ENCODE measurements around the gene UBLCP1.

DNA sequence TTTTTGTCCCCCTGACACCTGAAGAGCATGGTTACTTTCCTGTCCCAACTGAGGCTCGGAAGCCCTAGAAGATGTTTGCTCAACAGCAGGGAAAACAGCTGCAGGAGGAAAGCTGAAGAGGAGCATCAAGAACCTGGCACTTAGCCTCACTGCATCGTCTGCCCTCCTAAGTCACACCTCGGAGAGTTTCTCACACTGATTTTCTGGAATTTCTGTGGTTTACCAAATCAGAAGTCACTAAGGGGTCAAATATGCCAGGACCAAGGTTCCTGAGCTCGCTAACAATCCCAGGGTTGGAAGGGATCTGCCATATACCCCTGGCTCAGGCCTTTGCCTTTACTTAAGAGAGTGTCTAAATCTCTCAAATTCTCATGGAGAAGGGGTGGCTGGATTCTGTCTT is 61.9 kb downstream of the UBLCP1 start:
- TF ChIP-seq, protein P1, sequence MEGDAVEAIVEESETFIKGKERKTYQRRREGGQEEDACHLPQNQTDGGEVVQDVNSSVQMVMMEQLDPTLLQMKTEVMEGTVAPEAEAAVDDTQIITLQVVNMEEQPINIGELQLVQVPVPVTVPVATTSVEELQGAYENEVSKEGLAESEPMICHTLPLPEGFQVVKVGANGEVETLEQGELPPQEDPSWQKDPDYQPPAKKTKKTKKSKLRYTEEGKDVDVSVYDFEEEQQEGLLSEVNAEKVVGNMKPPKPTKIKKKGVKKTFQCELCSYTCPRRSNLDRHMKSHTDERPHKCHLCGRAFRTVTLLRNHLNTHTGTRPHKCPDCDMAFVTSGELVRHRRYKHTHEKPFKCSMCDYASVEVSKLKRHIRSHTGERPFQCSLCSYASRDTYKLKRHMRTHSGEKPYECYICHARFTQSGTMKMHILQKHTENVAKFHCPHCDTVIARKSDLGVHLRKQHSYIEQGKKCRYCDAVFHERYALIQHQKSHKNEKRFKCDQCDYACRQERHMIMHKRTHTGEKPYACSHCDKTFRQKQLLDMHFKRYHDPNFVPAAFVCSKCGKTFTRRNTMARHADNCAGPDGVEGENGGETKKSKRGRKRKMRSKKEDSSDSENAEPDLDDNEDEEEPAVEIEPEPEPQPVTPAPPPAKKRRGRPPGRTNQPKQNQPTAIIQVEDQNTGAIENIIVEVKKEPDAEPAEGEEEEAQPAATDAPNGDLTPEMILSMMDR (tag by site-specific recombination; IDR thresholded peaks at IDR 0.05) = no peak
- no peak for TF ChIP-seq ZNF777 (tag by site-specific recombination; IDR thresholded peaks at IDR 0.05; ENCODE audit: borderline replicate concordance)
- TF ChIP-seq ZNF623 (tag by site-specific recombination; IDR thresholded peaks at IDR 0.05) = no peak
- TF ChIP-seq, protein P2, sequence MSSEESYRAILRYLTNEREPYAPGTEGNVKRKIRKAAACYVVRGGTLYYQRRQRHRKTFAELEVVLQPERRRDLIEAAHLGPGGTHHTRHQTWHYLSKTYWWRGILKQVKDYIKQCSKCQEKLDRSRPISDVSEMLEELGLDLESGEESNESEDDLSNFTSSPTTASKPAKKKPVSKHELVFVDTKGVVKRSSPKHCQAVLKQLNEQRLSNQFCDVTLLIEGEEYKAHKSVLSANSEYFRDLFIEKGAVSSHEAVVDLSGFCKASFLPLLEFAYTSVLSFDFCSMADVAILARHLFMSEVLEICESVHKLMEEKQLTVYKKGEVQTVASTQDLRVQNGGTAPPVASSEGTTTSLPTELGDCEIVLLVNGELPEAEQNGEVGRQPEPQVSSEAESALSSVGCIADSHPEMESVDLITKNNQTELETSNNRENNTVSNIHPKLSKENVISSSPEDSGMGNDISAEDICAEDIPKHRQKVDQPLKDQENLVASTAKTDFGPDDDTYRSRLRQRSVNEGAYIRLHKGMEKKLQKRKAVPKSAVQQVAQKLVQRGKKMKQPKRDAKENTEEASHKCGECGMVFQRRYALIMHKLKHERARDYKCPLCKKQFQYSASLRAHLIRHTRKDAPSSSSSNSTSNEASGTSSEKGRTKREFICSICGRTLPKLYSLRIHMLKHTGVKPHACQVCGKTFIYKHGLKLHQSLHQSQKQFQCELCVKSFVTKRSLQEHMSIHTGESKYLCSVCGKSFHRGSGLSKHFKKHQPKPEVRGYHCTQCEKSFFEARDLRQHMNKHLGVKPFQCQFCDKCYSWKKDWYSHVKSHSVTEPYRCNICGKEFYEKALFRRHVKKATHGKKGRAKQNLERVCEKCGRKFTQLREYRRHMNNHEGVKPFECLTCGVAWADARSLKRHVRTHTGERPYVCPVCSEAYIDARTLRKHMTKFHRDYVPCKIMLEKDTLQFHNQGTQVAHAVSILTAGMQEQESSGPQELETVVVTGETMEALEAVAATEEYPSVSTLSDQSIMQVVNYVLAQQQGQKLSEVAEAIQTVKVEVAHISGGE (tag by site-specific recombination; conservative IDR thresholded peaks at IDR 0.05; ENCODE audit: low read depth) = no peak
- no peak for TF ChIP-seq ZNF776 (tag by site-specific recombination; IDR thresholded peaks at IDR 0.05; ENCODE audit: borderline replicate concordance)
- TF ChIP-seq ZNF19 (tag by site-specific recombination; IDR thresholded peaks at IDR 0.05; ENCODE audit: low read depth) = no peak
- no peak for TF ChIP-seq REPIN1 (tag by site-specific recombination; IDR thresholded peaks at IDR 0.05; ENCODE audit: low read depth)
- TF ChIP-seq, protein P3, sequence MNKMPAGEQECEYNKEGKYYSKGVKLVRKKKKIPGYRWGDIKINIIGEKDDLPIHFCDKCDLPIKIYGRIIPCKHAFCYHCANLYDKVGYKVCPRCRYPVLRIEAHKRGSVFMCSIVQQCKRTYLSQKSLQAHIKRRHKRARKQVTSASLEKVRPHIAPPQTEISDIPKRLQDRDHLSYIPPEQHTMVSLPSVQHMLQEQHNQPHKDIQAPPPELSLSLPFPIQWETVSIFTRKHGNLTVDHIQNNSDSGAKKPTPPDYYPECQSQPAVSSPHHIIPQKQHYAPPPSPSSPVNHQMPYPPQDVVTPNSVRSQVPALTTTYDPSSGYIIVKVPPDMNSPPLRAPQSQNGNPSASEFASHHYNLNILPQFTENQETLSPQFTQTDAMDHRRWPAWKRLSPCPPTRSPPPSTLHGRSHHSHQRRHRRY (tag by site-specific recombination; IDR thresholded peaks at IDR 0.05) = no peak
- TF ChIP-seq ZNF549 (tag by site-specific recombination; IDR thresholded peaks at IDR 0.05) = no peak
- no peak for TF ChIP-seq ZNF707 (tag by site-specific recombination; IDR thresholded peaks at IDR 0.05)
- TF ChIP-seq, protein P4, sequence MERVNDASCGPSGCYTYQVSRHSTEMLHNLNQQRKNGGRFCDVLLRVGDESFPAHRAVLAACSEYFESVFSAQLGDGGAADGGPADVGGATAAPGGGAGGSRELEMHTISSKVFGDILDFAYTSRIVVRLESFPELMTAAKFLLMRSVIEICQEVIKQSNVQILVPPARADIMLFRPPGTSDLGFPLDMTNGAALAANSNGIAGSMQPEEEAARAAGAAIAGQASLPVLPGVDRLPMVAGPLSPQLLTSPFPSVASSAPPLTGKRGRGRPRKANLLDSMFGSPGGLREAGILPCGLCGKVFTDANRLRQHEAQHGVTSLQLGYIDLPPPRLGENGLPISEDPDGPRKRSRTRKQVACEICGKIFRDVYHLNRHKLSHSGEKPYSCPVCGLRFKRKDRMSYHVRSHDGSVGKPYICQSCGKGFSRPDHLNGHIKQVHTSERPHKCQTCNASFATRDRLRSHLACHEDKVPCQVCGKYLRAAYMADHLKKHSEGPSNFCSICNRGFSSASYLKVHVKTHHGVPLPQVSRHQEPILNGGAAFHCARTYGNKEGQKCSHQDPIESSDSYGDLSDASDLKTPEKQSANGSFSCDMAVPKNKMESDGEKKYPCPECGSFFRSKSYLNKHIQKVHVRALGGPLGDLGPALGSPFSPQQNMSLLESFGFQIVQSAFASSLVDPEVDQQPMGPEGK (tag by site-specific recombination; IDR thresholded peaks at IDR 0.05) = no peak
- TF ChIP-seq, protein P5, sequence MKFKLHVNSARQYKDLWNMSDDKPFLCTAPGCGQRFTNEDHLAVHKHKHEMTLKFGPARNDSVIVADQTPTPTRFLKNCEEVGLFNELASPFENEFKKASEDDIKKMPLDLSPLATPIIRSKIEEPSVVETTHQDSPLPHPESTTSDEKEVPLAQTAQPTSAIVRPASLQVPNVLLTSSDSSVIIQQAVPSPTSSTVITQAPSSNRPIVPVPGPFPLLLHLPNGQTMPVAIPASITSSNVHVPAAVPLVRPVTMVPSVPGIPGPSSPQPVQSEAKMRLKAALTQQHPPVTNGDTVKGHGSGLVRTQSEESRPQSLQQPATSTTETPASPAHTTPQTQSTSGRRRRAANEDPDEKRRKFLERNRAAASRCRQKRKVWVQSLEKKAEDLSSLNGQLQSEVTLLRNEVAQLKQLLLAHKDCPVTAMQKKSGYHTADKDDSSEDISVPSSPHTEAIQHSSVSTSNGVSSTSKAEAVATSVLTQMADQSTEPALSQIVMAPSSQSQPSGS (tag by site-specific recombination; IDR thresholded peaks at IDR 0.05; ENCODE audit: low read depth) = no peak
- TF ChIP-seq, protein P6, sequence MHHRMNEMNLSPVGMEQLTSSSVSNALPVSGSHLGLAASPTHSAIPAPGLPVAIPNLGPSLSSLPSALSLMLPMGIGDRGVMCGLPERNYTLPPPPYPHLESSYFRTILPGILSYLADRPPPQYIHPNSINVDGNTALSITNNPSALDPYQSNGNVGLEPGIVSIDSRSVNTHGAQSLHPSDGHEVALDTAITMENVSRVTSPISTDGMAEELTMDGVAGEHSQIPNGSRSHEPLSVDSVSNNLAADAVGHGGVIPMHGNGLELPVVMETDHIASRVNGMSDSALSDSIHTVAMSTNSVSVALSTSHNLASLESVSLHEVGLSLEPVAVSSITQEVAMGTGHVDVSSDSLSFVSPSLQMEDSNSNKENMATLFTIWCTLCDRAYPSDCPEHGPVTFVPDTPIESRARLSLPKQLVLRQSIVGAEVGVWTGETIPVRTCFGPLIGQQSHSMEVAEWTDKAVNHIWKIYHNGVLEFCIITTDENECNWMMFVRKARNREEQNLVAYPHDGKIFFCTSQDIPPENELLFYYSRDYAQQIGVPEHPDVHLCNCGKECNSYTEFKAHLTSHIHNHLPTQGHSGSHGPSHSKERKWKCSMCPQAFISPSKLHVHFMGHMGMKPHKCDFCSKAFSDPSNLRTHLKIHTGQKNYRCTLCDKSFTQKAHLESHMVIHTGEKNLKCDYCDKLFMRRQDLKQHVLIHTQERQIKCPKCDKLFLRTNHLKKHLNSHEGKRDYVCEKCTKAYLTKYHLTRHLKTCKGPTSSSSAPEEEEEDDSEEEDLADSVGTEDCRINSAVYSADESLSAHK (tag by site-specific recombination; IDR thresholded peaks at IDR 0.05) = no peak
- no peak for TF ChIP-seq KLF10 (tag by site-specific recombination; IDR thresholded peaks at IDR 0.05)
